K562 (cell line): ENCODE measurements around the gene FBXL2.

Experiments used
- CXXC5 ChIP-seq: fragments of 250-450 bp; sonication (Bioruptor Pico); IDR thresholded peaks from 2 replicates; pipeline ENCODE4 v1.8.0; 2022; ENCODE audit warnings: inconsistent platforms, mild to moderate bottlenecking, moderate library complexity
- FOS ChIP-seq: IDR thresholded peaks from 3 replicates; pipeline ENCODE4 v1.6.1; 2011; ENCODE audit not compliant: insufficient read length; ENCODE audit errors: extremely low read depth
- GABPA ChIP-seq: fragments of 200-800 bp; sonication (Bioruptor generic); conservative IDR thresholded peaks from 2 replicates; pipeline ENCODE4 v1.6.1; 2016; ENCODE audit warnings: low read depth, missing genetic modification characterization, missing compliant biosample characterization
- MAZ ChIP-seq, 2 experiments: fragments of 450-650 bp in 1 of 2; sonication (generic) in 1 of 2; formaldehyde crosslinking; IDR thresholded peaks in 1 of 2; conservative IDR thresholded peaks in 1 of 2; 2 replicates each; pipeline versions ENCODE4 v1.4.0 to v1.5.0; 2020; ENCODE audit warnings: mild to moderate bottlenecking in 1 of 2, missing genetic modification reagents in 1 of 2
- MXI1 ChIP-seq: IDR thresholded peaks from 2 replicates; pipeline ENCODE4 v1.6.1; 2011; ENCODE audit warnings: low read depth, mild to moderate bottlenecking, improper control_type of control experiment, low read length
- POLR2A ChIP-seq: fragments of 450-650 bp; conservative IDR thresholded peaks from 2 replicates; pipeline ENCODE4 v1.6.1; 2016
- ZFP30 ChIP-seq: fragments of 250-450 bp; sonication (Bioruptor Pico); IDR thresholded peaks from 2 replicates; pipeline ENCODE4 v1.8.0; 2022; ENCODE audit warnings: moderate library complexity, mild to moderate bottlenecking, inconsistent platforms, borderline replicate concordance
- TF ChIP-seq, protein P1 (sequence below), 3 experiments: IDR thresholded peaks in 2 of 3; conservative IDR thresholded peaks in 1 of 3; 2 replicates each; pipeline ENCODE4 v1.5.1; 2011 to 2012; ENCODE audit warnings: low read length in 3 of 3, mild to moderate bottlenecking in 3 of 3, control low read depth in 2 of 3, improper control_type of control experiment in 1 of 3, inconsistent platforms in 1 of 3, low read depth in 1 of 3, mixed read lengths in 1 of 3, moderate library complexity in 1 of 3; ENCODE audit not compliant: insufficient read depth in 2 of 3
- TF ChIP-seq, protein P2 (sequence below): sonication (generic); formaldehyde crosslinking; IDR thresholded peaks from 2 replicates; pipeline ENCODE4 v1.8.1; 2023; ENCODE audit warnings: mild to moderate bottlenecking, missing genetic modification reagents
- TF ChIP-seq, protein P3 (sequence below): fragments of 450-650 bp; IDR thresholded peaks from 2 replicates; pipeline ENCODE4 v1.6.1; 2016; ENCODE audit warnings: antibody characterized with exemption

DNA sequence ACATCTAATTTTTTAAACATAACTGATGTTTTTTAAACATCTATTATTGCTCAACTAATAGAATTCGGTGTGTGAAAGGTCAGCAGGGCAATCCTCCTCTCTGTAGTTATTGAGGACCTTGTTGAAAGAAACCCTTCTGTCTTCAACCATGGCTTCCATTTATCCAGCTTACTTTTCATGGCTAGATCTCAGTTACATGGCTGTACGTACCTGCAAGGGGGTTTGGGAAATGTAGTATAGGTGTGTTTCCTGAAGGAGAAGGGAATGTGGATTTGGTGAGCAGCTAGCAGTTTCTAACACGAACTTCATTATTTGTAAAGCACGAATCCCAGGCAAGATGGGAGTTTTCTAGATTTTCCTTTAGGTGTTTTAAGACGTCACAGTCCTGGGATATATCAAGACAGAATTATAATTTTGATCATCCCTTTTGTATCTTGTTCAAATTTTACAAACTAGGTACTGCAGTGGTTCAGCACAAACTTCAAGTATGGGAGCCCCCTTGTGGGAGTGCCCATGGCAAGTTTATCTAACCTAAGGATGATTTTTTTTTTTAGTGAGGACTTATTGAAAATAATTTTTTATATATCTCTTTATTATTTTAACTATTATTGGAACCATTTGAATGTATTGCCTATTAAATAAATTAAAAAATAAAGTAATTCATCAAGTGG, 41.6 kb downstream of the FBXL2 start:
- TF ChIP-seq, protein P1, sequence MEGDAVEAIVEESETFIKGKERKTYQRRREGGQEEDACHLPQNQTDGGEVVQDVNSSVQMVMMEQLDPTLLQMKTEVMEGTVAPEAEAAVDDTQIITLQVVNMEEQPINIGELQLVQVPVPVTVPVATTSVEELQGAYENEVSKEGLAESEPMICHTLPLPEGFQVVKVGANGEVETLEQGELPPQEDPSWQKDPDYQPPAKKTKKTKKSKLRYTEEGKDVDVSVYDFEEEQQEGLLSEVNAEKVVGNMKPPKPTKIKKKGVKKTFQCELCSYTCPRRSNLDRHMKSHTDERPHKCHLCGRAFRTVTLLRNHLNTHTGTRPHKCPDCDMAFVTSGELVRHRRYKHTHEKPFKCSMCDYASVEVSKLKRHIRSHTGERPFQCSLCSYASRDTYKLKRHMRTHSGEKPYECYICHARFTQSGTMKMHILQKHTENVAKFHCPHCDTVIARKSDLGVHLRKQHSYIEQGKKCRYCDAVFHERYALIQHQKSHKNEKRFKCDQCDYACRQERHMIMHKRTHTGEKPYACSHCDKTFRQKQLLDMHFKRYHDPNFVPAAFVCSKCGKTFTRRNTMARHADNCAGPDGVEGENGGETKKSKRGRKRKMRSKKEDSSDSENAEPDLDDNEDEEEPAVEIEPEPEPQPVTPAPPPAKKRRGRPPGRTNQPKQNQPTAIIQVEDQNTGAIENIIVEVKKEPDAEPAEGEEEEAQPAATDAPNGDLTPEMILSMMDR (IDR thresholded peaks at IDR 0.05 in 2 of 3, conservative IDR thresholded peaks at IDR 0.05 in 1 of 3; ENCODE audit: insufficient read depth in 2 of 3, low read depth in 1 of 3, low read length in 3 of 3), result peak in 2 of 3 experiments; percentile 7 to 46; a peak in 3 of 6 replicates
- TF ChIP-seq MAZ (CRISPR knock-in tag; conservative IDR thresholded peaks at IDR 0.05 in 1 of 2, IDR thresholded peaks at IDR 0.05 in 1 of 2) (no peak), POLR2A (no peak), ZFP30 (no peak), CXXC5 (no peak), MXI1 (no peak), FOS (no peak), GABPA (no peak)
- TF ChIP-seq, protein P2, sequence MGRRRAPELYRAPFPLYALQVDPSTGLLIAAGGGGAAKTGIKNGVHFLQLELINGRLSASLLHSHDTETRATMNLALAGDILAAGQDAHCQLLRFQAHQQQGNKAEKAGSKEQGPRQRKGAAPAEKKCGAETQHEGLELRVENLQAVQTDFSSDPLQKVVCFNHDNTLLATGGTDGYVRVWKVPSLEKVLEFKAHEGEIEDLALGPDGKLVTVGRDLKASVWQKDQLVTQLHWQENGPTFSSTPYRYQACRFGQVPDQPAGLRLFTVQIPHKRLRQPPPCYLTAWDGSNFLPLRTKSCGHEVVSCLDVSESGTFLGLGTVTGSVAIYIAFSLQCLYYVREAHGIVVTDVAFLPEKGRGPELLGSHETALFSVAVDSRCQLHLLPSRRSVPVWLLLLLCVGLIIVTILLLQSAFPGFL (CRISPR knock-in tag), result no peak
- TF ChIP-seq, protein P3, sequence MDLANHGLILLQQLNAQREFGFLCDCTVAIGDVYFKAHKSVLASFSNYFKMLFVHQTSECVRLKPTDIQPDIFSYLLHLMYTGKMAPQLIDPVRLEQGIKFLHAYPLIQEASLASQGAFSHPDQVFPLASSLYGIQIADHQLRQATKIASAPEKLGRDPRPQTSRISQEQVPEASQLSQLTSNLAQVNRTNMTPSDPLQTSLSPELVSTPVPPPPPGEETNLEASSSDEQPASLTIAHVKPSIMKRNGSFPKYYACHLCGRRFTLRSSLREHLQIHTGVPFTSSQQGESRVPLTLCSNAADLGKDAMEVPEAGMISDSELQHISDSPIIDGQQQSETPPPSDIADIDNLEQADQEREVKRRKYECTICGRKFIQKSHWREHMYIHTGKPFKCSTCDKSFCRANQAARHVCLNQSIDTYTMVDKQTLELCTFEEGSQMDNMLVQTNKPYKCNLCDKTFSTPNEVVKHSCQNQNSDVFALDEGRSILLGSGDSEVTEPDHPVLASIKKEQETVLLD, result no peak
